Measurements from ENCODE around the gene INS.
"Not testable (repeated sequence)": the region's sequence is repeated elsewhere in the genome, so short reads cannot be mapped to it uniquely, and the experiment has no call there.

The INS gene

GRCh38 chr11:2180789-2181370 lies 19.9 kb upstream of the INS start:
- no peak for DNase-seq

GRCh38 chr11:2180347-2180746 lies 19.3 kb upstream of the INS start:
- DNase-seq: no peak

GRCh38 chr11:2179516-2179915 lies 18.5 kb upstream of the INS start:
- no peak for DNase-seq

- no peak for DNase-seq
These were observed 18.0 kb upstream of the INS start for GRCh38 chr11:2178906-2179494.

- DNase-seq: not testable (repeated sequence)
These were observed 17.2 kb upstream of the INS start for GRCh38 chr11:2178055-2178773.

GRCh38 chr11:2177076-2177475 lies 16.1 kb upstream of the INS start:
- no peak for DNase-seq

GRCh38 chr11:2176389-2176900 lies 15.4 kb upstream of the INS start:
- no peak for DNase-seq

GRCh38 chr11:2175659-2176058 lies 14.7 kb upstream of the INS start:
- no peak for DNase-seq

- no peak for DNase-seq
These were observed 13.4 kb upstream of the INS start for GRCh38 chr11:2174361-2174760.

- no peak for DNase-seq
These were observed 12.8 kb upstream of the INS start for GRCh38 chr11:2173761-2174160.

GRCh38 chr11:2173150-2173693 lies 12.2 kb upstream of the INS start:
- no peak for DNase-seq

GRCh38 chr11:2172676-2173075 lies 11.7 kb upstream of the INS start:
- DNase-seq: no peak

GRCh38 chr11:2171591-2172003 lies 10.6 kb upstream of the INS start, which contains the start of gene TH:
Gene TH (minus strand): TSS chr11:2171815. CDS start chr11:2171786, 29 bp downstream.
- DNase-seq: no peak

- DNase-seq: no peak
These were observed 8.9 kb upstream of the INS start for GRCh38 chr11:2169626-2170570.

- no peak for DNase-seq
These were observed 8.0 kb upstream of the INS start for GRCh38 chr11:2169005-2169378.

- DNase-seq: no peak
These were observed 7.4 kb upstream of the INS start for GRCh38 chr11:2168286-2169004.

- DNase-seq: no peak
These were observed 6.4 kb upstream of the INS start for GRCh38 chr11:2167141-2168045.

GRCh38 chr11:2166091-2166851 lies 5.3 kb upstream of the INS start:
- DNase-seq: peak; percentile 65

- DNase-seq: no peak
These were observed 4.6 kb upstream of the INS start for GRCh38 chr11:2165571-2165970.
